ENCODE results near the gene BRINP3.

GRCh38 chr1:190084552-190084951, 393.1 kb downstream of the BRINP3 start:
- TF ChIP-seq, protein P1, sequence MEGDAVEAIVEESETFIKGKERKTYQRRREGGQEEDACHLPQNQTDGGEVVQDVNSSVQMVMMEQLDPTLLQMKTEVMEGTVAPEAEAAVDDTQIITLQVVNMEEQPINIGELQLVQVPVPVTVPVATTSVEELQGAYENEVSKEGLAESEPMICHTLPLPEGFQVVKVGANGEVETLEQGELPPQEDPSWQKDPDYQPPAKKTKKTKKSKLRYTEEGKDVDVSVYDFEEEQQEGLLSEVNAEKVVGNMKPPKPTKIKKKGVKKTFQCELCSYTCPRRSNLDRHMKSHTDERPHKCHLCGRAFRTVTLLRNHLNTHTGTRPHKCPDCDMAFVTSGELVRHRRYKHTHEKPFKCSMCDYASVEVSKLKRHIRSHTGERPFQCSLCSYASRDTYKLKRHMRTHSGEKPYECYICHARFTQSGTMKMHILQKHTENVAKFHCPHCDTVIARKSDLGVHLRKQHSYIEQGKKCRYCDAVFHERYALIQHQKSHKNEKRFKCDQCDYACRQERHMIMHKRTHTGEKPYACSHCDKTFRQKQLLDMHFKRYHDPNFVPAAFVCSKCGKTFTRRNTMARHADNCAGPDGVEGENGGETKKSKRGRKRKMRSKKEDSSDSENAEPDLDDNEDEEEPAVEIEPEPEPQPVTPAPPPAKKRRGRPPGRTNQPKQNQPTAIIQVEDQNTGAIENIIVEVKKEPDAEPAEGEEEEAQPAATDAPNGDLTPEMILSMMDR (IDR thresholded peaks at IDR 0.05 in 4 of 5, conservative IDR thresholded peaks at IDR 0.05 in 1 of 5), result no peak
- TF ChIP-seq POLR2A (IDR thresholded peaks at IDR 0.05), result no peak

Data from gastrocnemius medialis (tissue), 4 donors.